Measurements from ENCODE around the gene CFAP100. TPM values are rescaled to one million over a fixed set of nuclear protein-coding genes. Genes with fewer than 3 reads are reported as not detected.

Gene CFAP100
- total RNA-seq, 1 donor from 2014 or later: not detected

- no peak for DNase-seq (ENCODE audit: low spot score in 2 of 2, unreplicated experiment in 2 of 2)
- Mint-ChIP-seq H3K4me3 (no peak overlapping the region), H3K27me3 (ENCODE audit: low read depth) (no peaks in the 10 kb centered on the region), H3K9me3 (no peaks in the 10 kb centered on the region), H3K36me3 (peaks cover 5% of the 10 kb centered on the region), H3K4me1 (no peaks in the 10 kb centered on the region), H3K27ac (no peak overlapping the region)
- TF ChIP-seq CTCF (IDR thresholded peaks at IDR 0.05; ENCODE audit: unreplicated experiment): no peak
Observed at GRCh38 chr3:126433496-126434263, 39.0 kb downstream of the CFAP100 start.

GRCh38 chr3:126434264-126434590, 39.5 kb downstream of the CFAP100 start:
- no peak for DNase-seq (ENCODE audit: low spot score in 2 of 2, unreplicated experiment in 2 of 2)
- H3K27me3 Mint-ChIP-seq (ENCODE audit: low read depth): no peaks in the 10 kb centered on the region
- H3K9me3 Mint-ChIP-seq: no peaks in the 10 kb centered on the region
- no peak overlapping the region for H3K4me3 Mint-ChIP-seq
- no peak overlapping the region for H3K27ac Mint-ChIP-seq
- no peak for TF ChIP-seq CTCF (IDR thresholded peaks at IDR 0.05; ENCODE audit: unreplicated experiment)
- H3K4me1 Mint-ChIP-seq: no peaks in the 10 kb centered on the region
- H3K36me3 Mint-ChIP-seq: peaks cover 6% of the 10 kb centered on the region

- no peaks in the 10 kb centered on the region for H3K27me3 Mint-ChIP-seq (ENCODE audit: low read depth)
- no peak for TF ChIP-seq CTCF (IDR thresholded peaks at IDR 0.05; ENCODE audit: unreplicated experiment)
- H3K36me3 Mint-ChIP-seq: peaks cover 8% of the 10 kb centered on the region
- no peaks in the 10 kb centered on the region for H3K4me1 Mint-ChIP-seq
- H3K27ac Mint-ChIP-seq: no peak overlapping the region
- no peaks in the 10 kb centered on the region for H3K9me3 Mint-ChIP-seq
- no peak overlapping the region for H3K4me3 Mint-ChIP-seq
- DNase-seq (ENCODE audit: low spot score in 2 of 2, unreplicated experiment in 2 of 2): peak in 1 of 2 experiments; percentile 31
Observed at GRCh38 chr3:126434931-126435411, 40.3 kb downstream of the CFAP100 start.

GRCh38 chr3:126435456-126436315, 41.0 kb downstream of the CFAP100 start:
- Mint-ChIP-seq H3K4me3 (no peak overlapping the region), H3K4me1 (no peaks in the 10 kb centered on the region), H3K9me3 (no peaks in the 10 kb centered on the region), H3K36me3 (peaks cover 8% of the 10 kb centered on the region), H3K27me3 (ENCODE audit: low read depth) (no peaks in the 10 kb centered on the region), H3K27ac (no peak overlapping the region)
- peak in 1 of 2 experiments; percentile 7 for DNase-seq (ENCODE audit: low spot score in 2 of 2, unreplicated experiment in 2 of 2)
- TF ChIP-seq CTCF (IDR thresholded peaks at IDR 0.05; ENCODE audit: unreplicated experiment): no peak

- DNase-seq (ENCODE audit: low spot score in 2 of 2, unreplicated experiment in 2 of 2): no peak
- H3K9me3 Mint-ChIP-seq: no peaks in the 10 kb centered on the region
- peaks cover 8% of the 10 kb centered on the region for H3K36me3 Mint-ChIP-seq
- no peak overlapping the region for H3K4me3 Mint-ChIP-seq
- no peaks in the 10 kb centered on the region for H3K4me1 Mint-ChIP-seq
- no peak for TF ChIP-seq CTCF (IDR thresholded peaks at IDR 0.05; ENCODE audit: unreplicated experiment)
- H3K27ac Mint-ChIP-seq: no peak overlapping the region
- no peaks in the 10 kb centered on the region for H3K27me3 Mint-ChIP-seq (ENCODE audit: low read depth)
Observed at GRCh38 chr3:126436826-126437717, 42.4 kb downstream of the CFAP100 start.

All from mesothelial cell of epicardium (in vitro differentiated cells).